ENCODE data around the gene SUPT16H. TPM values are rescaled to one million over a fixed set of nuclear protein-coding genes. Genes with fewer than 3 reads are reported as not detected.

Gene SUPT16H
- total and polyA plus RNA-seq, 2 experiments from 2014 or later, result 187 to 268 TPM

- Mint-ChIP-seq H3K27ac (no peak overlapping the region), H3K4me1 (peaks cover 5% of the 10 kb centered on the region; the same call in 1 of the 3 replicates), H3K9me3 (no peaks in the 10 kb centered on the region; the same call in 2 of the 3 replicates), H3K36me3 (ENCODE audit: low read depth) (peaks cover 62% of the 10 kb centered on the region), H3K4me3 (no peak overlapping the region), H3K27me3 (ENCODE audit: insufficient read depth, low read depth, poor library complexity) (peaks cover 2% of the 10 kb centered on the region)
- peaks cover 36% of the 10 kb centered on the region; the same call in 1 of the 2 replicates for H4K20me1 ChIP-seq (replicated peaks; ENCODE audit: insufficient read depth)
- no peak for TF ChIP-seq CREB1 (CRISPR knock-in tag; IDR thresholded peaks at IDR 0.05; ENCODE audit: low read depth)
- TF ChIP-seq JUNB (IDR thresholded peaks at IDR 0.05; ENCODE audit: unreplicated experiment), result no peak
- TF ChIP-seq REST (IDR thresholded peaks at IDR 0.05; ENCODE audit: unreplicated experiment), result no peak
- TF ChIP-seq NANOG (IDR thresholded peaks at IDR 0.05; ENCODE audit: borderline replicate concordance), result no peak
- TF ChIP-seq ZNF331 (CRISPR knock-in tag; IDR thresholded peaks at IDR 0.05; ENCODE audit: low read depth), result no peak
- TF ChIP-seq CTCF (conservative IDR thresholded peaks at IDR 0.05; ENCODE audit: low read depth in 2 of 2), result no peak
- no peak for TF ChIP-seq ETS1 (IDR thresholded peaks at IDR 0.05)
- TF ChIP-seq ZNF462 (CRISPR knock-in tag; IDR thresholded peaks at IDR 0.05), result no peak
- no peak for TF ChIP-seq ZNF114 (CRISPR knock-in tag; IDR thresholded peaks at IDR 0.05)
- no peak for TF ChIP-seq EZH2phosphoT487 (IDR thresholded peaks at IDR 0.05; ENCODE audit: unreplicated experiment)
- no peak for TF ChIP-seq EZH2 (IDR thresholded peaks at IDR 0.05; ENCODE audit: low read depth, unreplicated experiment)
- H2AFZ ChIP-seq, result no peak overlapping the region
- DNase-seq (ENCODE audit: low spot score) (no peak), ATAC-seq (no peak)
- peaks cover 69% of the 10 kb centered on the region for H3K79me2 ChIP-seq (replicated peaks; ENCODE audit: insufficient read depth)
- peaks cover 11% of the 10 kb centered on the region; the same call in 1 of the 2 replicates for H3F3A ChIP-seq (replicated peaks; ENCODE audit: low read depth)
- no peak overlapping the region for H3K4me2 ChIP-seq
- no peaks in the 10 kb centered on the region for H3K9me2 ChIP-seq (ENCODE audit: insufficient read depth)
- H3K4me1 ChIP-seq (ENCODE audit: insufficient read depth), result peaks cover 8% of the 10 kb centered on the region; the same call in 1 of the 2 replicates
- peaks cover 46% of the 10 kb centered on the region for H3K36me3 ChIP-seq (ENCODE audit: insufficient read depth)
- H3K27ac ChIP-seq (ENCODE audit: low read depth), result no peak overlapping the region
- H3K4me3 ChIP-seq, result no peak overlapping the region
- no peaks in the 10 kb centered on the region for H3K27me3 ChIP-seq (ENCODE audit: insufficient read depth)
Measured at GRCh38 chr14:21431126-21431525, 47.3 kb upstream of the SUPT16H start.

Data from GM23338 (cell line).